Esophagus muscularis mucosa (tissue), 4 donors: ENCODE measurements around the gene PRICKLE3. TPM values are rescaled to one million over a fixed set of nuclear protein-coding genes. Genes with fewer than 3 reads are reported as not detected.
A peak's percentile ranks its signal among the peaks of the same experiment; 100 is the strongest.
"Not testable (repeated sequence)": the region's sequence is repeated elsewhere in the genome, so short reads cannot be mapped to it uniquely, and the experiment has no call there.

Experiments
- DNase-seq: peaks from one replicate; pipeline ENCODE4 v3.0.0-alpha.2; 2017; ENCODE audit errors: extremely low spot score
- H3K27ac ChIP-seq, 4 donors: fragments of 200-600 bp; sonication (generic); replicated peaks in 1 of 4; 1 replicate in 3 of 4; 2 replicates in 1 of 4; pipeline ENCODE4 v1.5.1; 2016 to 2019; ENCODE audit warnings: mild to moderate bottlenecking in 1 of 4
- H3K27me3 ChIP-seq, 4 donors: fragments of 200-600 bp; sonication (generic); one replicate each; pipeline versions ENCODE4 v1.5.1 to v1.6.0; 2016 to 2019
- H3K36me3 ChIP-seq, 4 donors: fragments of 200-600 bp; sonication (generic); one replicate each; pipeline ENCODE4 v1.5.1; 2016 to 2019
- H3K4me1 ChIP-seq, 4 donors: fragments of 200-600 bp; sonication (generic); one replicate each; pipeline ENCODE4 v1.5.1; 2016 to 2019
- H3K4me3 ChIP-seq, 4 donors: fragments of 200-600 bp; sonication (generic); 1 replicate in 2 of 4; 2 replicates in 2 of 4; pipeline ENCODE4 v1.5.1; 2016 to 2019; ENCODE audit warnings: mild to moderate bottlenecking in 4 of 4, moderate library complexity in 1 of 4
- H3K9me3 ChIP-seq, 4 donors: fragments of 200-600 bp; sonication (generic); 1 replicate in 3 of 4; 2 replicates in 1 of 4; pipeline ENCODE4 v1.5.1; 2016 to 2019
- CTCF ChIP-seq, 3 experiments: fragments of 200-600 bp in 2 of 3; fragments of 450-650 bp in 1 of 3; sonication (generic) in 2 of 3; IDR thresholded peaks; one replicate each; pipeline ENCODE4 v1.5.1; 2017 to 2019; ENCODE audit warnings: antibody characterized with exemption in 3 of 3, mild to moderate bottlenecking in 2 of 3, moderate library complexity in 1 of 3
- EP300 ChIP-seq: sonication (generic); formaldehyde crosslinking; IDR thresholded peaks from one replicate; pipeline ENCODE4 v1.6.1; 2017; ENCODE audit warnings: antibody characterized with exemption
- POLR2A ChIP-seq: fragments of 450-650 bp; IDR thresholded peaks from one replicate; pipeline ENCODE4 v1.6.1; 2017; ENCODE audit warnings: antibody characterized with exemption, moderate library complexity, mild to moderate bottlenecking, low read depth
- POLR2AphosphoS5 ChIP-seq, 2 donors: sonication (generic); formaldehyde crosslinking; IDR thresholded peaks; one replicate each; pipeline ENCODE4 v1.6.1; 2017; ENCODE audit warnings: antibody characterized with exemption in 2 of 2
- WGBS: methylation state at CpG from one replicate; pipeline ENCODE4 v1.1.5; 2018; 5-methylcytosine and 5-hydroxymethylcytosine counted together
- intact Hi-C: fragments of 100-400 bp; cut with DNase I; formaldehyde crosslinking; loops from one replicate; pipeline ENCODE4 v1.15.1; 2023
- total RNA-seq, 4 donors: library from RNA; depleted of rRNA; stranded (reverse); fragments of >200 nt; gene quantifications; one replicate each; pipeline versions ENCODE4 v1.1.0 to v1.2.1, GENCODE V29; 2016

PRICKLE3 gene
- total RNA-seq, 4 donors from 2014 or later = 7.6 to 16.2 (median 12.3) TPM

- DNase-seq, H3K4me3 ChIP-seq, H3K4me1 ChIP-seq, intact Hi-C loops, H3K27ac ChIP-seq, H3K27me3 ChIP-seq, H3K36me3 ChIP-seq: not testable (repeated sequence)
- TF ChIP-seq CTCF (IDR thresholded peaks at IDR 0.05) = peak; percentile 36 to 59 (median 39)
- 57% methylated on average over 9 of the region's 9 CpGs for whole genome bisulfite sequencing
- peaks cover 0 to 19% (median 0%) of the 10 kb centered on the region in 4 donors for H3K9me3 ChIP-seq
Observed at GRCh38 chrX:49142264-49142663, 43.9 kb downstream of the PRICKLE3 start.

- H3K27me3 ChIP-seq = no peaks in the 10 kb centered on the region
- H3K9me3 ChIP-seq = peaks cover 0 to 19% (median 0%) of the 10 kb centered on the region in 4 donors
- no peak overlapping the region for H3K4me3 ChIP-seq
- no peak for DNase-seq
- 86% methylated on average over 4 of the region's 4 CpGs for WGBS
- TF ChIP-seq EP300 (no peak), POLR2A (no peak), POLR2AphosphoS5 (IDR thresholded peaks at IDR 0.05) (no peak), CTCF (IDR thresholded peaks at IDR 0.05) (no peak)
- intact Hi-C loops = no loop called here
- no peaks in the 10 kb centered on the region for H3K36me3 ChIP-seq
- no peak overlapping the region for H3K27ac ChIP-seq
- peaks cover 0 to 3% (median 0%) of the 10 kb centered on the region in 4 donors for H3K4me1 ChIP-seq
Observed at GRCh38 chrX:49139713-49140112, 46.5 kb downstream of the PRICKLE3 start.

- intact Hi-C loops = no loop called here
- Histone ChIP-seq H3K9me3 (peaks cover 0 to 19% (median 0%) of the 10 kb centered on the region in 4 donors), H3K36me3 (no peaks in the 10 kb centered on the region), H3K27ac (no peak overlapping the region), H3K4me3 (no peak overlapping the region), H3K4me1 (peaks cover 0 to 3% (median 0%) of the 10 kb centered on the region in 4 donors), H3K27me3 (no peaks in the 10 kb centered on the region)
- WGBS = 90% methylated on average over 1 of the region's 1 CpG
- TF ChIP-seq POLR2A (no peak), EP300 (no peak), CTCF (IDR thresholded peaks at IDR 0.05) (no peak)
- no peak for DNase-seq
Observed at GRCh38 chrX:49137492-49137891, 48.7 kb downstream of the PRICKLE3 start.

GRCh38 chrX:49133759-49134158 is 52.4 kb downstream of the PRICKLE3 start:
- WGBS = 100% methylated on average over 1 of the region's 1 CpG
- H3K4me3 ChIP-seq = no peak overlapping the region
- intact Hi-C loops = no loop called here

GRCh38 chrX:49132275-49132674 is 53.9 kb downstream of the PRICKLE3 start:
- H3K4me1 ChIP-seq, H3K27me3 ChIP-seq, H3K27ac ChIP-seq, H3K36me3 ChIP-seq, intact Hi-C loops, DNase-seq, H3K4me3 ChIP-seq, H3K9me3 ChIP-seq: not testable (repeated sequence)
- WGBS = 91% methylated on average over 7 of the region's 7 CpGs

More at GRCh38 chrX:49133759-49134158, 52.4 kb downstream of the PRICKLE3 start:
- no peak for TF ChIP-seq EP300
- no peak for TF ChIP-seq CTCF (IDR thresholded peaks at IDR 0.05)
- H3K27ac ChIP-seq = no peak overlapping the region
- DNase-seq = no peak
- H3K4me1 ChIP-seq = no peaks in the 10 kb centered on the region
- H3K9me3 ChIP-seq = no peaks in the 10 kb centered on the region
- no peaks in the 10 kb centered on the region for H3K36me3 ChIP-seq
- no peaks in the 10 kb centered on the region for H3K27me3 ChIP-seq
